GM12864 (cell line): ENCODE measurements around the gene ABCD1.

ENCODE experiments used
- DNase-seq: peaks from one replicate; pipeline ENCODE4 v3.0.0-alpha.2; 2011; ENCODE audit warnings: low read depth
- H3K4me3 ChIP-seq: 2 replicates; pipeline ENCODE4 v1.5.1; 2011; ENCODE audit warnings: mild to moderate bottlenecking, low read depth, low read length, control low read depth
- CTCF ChIP-seq: IDR thresholded peaks from 2 replicates; pipeline ENCODE4 v1.5.1; 2011; ENCODE audit warnings: low read depth, mild to moderate bottlenecking, moderate library complexity, low read length, control low read depth, inconsistent platforms; ENCODE audit errors: missing control alignments

Gene ABCD1

DNA sequence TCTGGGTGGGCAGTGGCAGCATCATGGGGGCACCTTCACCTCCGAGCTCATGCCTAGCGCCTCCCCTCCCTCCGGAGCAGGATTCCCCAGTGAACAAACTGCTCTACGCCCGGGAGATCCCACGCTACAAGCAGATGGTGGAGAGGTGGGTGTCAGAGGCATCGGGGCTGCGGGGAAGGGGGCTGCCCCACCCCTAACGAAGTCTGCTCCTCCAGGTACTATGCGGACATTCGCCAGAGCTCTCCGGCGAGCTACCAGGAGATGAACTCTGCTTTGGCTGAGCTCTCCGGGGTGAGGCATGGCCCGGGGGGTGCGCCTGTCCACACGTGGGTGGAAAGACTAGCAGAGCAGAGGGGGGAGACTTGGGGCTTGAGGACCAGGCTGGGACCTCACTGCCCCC is 53.5 kb downstream of the ABCD1 start:
- DNase-seq = no peak
- H3K4me3 ChIP-seq = no peak overlapping the region
- no peak for TF ChIP-seq CTCF

DNA sequence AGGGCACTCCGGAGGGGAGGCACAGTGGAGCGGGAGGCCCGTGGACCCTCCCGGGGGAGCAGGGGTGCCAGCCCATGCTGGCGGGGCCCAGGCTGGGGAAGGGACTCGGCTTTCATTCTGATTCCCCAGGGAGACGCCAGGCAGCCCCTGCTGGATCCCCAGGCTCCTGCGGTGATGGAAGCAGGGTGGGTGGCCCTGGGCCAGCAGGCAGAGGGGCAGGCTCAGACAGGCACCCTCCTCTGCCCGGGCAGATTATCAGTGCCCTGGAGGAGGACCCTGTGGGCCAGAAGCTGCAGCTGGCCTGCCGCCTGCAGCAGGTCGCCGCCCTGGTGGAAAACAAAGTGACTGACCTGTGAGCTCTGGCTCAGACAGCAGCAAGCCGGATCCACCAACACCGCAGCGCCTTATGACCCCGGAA is 54.0 kb downstream of the ABCD1 start:
- H3K4me3 ChIP-seq = no peak overlapping the region
- TF ChIP-seq CTCF = no peak
- DNase-seq = no peak

GRCh38 chrX:153779891-153780677 is 55.4 kb downstream of the ABCD1 start:
- H3K4me3 ChIP-seq = no peak overlapping the region
- no peak for TF ChIP-seq CTCF
- no peak for DNase-seq

GRCh38 chrX:153780678-153781427 is 56.2 kb downstream of the ABCD1 start, which contains the start of gene SRPK3:
Gene SRPK3, plus strand, starts transcription at chrX:153781041. Its CDS starts 46 bp downstream, at chrX:153781087.
- no peak for DNase-seq
- no peak within 1 kb of the TSS for H3K4me3 ChIP-seq
- TF ChIP-seq CTCF = no peak

DNA sequence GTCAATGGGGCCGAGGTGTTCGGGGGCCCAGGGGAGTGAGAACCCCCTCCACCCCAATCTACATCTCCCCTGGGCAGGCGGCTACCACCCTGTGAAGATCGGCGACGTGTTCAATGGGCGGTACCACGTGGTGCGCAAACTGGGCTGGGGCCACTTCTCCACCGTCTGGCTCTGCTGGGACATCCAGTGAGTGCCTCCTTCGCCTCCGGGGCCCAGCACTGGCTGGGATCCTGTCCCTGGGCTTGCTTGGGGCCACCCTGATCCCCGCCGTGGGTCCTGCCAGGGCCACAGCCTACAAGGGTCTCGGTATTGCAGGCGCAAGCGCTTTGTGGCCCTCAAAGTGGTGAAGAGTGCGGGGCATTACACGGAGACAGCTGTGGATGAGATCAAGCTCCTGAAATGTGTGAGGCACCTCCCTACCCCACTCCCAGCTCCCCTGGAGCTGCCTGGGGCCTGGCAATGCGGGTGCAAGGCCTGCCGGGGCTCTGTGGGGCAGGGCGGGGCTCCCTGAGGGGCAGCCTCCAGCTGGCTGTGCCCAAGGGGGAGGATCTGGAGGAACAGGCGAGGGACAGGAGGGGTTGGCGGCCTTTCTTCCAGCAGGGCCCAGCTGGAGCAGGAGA is 56.9 kb downstream of the ABCD1 start:
- H3K4me3 ChIP-seq = no peak overlapping the region
- DNase-seq = no peak
- no peak for TF ChIP-seq CTCF

DNA sequence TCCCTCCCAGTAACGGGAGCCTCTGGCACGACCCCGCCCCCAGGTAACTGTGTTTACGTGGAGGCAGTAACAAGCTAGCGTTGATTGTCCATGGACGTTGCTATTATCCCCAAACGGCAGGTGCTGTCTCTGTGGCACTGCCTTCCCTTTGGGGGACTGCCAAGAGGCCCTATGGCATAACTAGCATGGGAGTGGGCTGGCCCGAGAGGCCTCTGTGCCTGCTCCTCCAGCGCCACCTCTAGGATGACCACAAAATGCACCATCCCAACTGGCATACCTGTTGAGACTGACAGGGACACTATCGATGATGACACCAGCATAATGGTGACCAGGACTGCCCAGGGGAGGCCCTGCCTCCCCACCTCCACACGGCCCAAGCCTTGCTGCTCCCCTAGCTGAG is 57.7 kb downstream of the ABCD1 start:
- TF ChIP-seq CTCF = no peak
- no peak for DNase-seq
- H3K4me3 ChIP-seq = no peak overlapping the region
